SK-N-MC (cell line): Measurements from ENCODE around the gene NXF1.

Experiments
- EZH2 ChIP-seq: fragments of 200-600 bp; sonication (generic); IDR thresholded peaks from one replicate; pipeline ENCODE4 v1.6.1; 2017; ENCODE audit warnings: antibody characterized with exemption
- POLR2AphosphoS5 ChIP-seq: IDR thresholded peaks from 2 replicates; pipeline ENCODE4 v1.6.1; 2012; ENCODE audit warnings: mild to moderate bottlenecking, low read depth, low read length, borderline replicate concordance

GRCh38 chr11:62853279-62853965 is 48.2 kb upstream of the NXF1 start:
- no peak; the same call in none of the 2 replicates for TF ChIP-seq POLR2AphosphoS5
- no peak for TF ChIP-seq EZH2
